ENCODE results near the gene ANKRD62.

The ANKRD62 gene

GRCh38 chr18:12093520-12094257, at the start of gene ANKRD62:
ANKRD62 (plus strand) TSS chr18:12093843; CDS start chr18:12094018, 175 bp downstream.
- DNase-seq = no peak

DNA sequence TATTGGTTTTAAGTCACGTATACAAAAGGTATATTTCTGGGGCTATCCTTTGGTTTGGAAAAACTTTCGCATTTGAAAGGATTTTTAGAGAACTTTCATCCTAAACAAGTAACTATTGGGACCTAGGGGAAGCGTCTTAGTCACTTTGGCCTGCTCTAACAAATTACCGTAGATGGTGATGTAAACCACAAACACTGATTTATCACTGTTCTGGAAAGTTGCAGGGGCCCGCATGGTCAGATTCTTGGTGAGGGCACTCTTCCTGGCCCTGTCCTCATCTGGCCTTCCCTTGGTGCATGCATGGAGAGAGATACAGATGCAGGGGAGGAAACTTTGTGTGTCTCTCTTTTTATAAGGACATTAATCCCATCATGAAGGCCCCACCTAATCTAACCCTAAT, 49.1 kb upstream of the ANKRD62 start:
- no peak for DNase-seq

DNA sequence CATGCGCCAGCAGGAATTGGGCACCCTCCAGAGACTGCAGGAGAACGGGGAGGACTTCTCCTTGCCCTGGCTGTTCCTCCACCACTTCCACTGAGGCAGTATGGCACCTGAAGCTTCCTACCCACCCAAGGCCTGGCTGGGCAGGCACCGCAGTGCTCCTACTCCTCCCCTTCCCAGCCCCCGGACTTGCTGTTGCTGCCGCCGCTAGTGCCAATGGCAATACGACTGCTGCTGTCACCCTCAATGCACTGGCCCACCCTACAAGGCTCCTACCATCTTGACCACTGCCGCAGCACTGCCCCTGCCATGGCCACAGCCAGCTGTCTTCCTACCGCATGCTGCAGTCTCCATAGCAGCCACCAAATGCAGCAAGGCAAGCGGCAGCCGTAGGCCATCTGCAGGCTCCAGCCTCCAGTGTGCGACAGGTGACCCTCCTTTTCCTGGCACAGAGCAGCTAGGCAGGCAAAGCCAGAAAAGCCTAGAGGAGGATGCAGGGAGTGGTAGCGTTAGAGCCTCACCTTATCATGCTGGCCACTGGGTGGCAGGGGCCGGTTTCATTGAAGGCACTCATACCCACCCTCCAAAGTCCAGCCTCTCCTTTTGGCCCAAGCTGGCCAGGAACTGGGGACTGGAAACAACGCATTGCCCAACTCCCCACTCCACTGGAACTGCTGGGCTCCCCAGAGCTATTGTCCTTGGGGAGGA, 47.4 kb upstream of the ANKRD62 start:
- no peak for DNase-seq

DNA sequence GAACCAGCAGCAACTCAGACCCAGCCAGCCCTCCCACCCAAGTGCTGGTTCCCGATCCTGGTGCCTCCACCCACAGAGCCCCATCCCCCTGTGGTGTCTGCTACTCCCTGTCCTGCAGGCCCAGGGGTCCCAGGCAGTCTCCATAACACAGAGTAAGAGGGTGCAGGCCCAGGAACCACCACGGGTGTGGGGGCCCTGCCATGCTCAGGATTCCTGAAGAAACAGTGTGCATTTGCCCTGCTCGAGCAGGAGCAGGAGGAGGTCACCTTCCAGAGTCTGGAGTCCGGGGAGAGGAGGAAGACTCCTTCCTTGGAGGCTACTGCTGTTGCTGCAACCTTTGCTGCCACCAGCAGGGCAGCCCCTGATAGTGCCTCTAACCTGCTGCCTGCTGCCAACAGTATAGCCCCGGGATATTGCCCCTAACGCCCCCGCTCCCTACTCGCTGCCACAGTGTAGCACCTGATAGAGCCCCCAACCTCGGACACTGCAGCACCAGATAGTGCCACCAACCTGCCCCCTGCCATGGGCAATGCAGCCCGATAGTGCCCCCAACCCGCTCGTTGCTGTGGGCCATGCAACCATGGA, 46.8 kb upstream of the ANKRD62 start:
- DNase-seq = no peak

- no peak for DNase-seq
These were observed 45.4 kb upstream of the ANKRD62 start for GRCh38 chr18:12048010-12048826.

GRCh38 chr18:12048827-12049175, 44.8 kb upstream of the ANKRD62 start:
- DNase-seq = no peak

DNA sequence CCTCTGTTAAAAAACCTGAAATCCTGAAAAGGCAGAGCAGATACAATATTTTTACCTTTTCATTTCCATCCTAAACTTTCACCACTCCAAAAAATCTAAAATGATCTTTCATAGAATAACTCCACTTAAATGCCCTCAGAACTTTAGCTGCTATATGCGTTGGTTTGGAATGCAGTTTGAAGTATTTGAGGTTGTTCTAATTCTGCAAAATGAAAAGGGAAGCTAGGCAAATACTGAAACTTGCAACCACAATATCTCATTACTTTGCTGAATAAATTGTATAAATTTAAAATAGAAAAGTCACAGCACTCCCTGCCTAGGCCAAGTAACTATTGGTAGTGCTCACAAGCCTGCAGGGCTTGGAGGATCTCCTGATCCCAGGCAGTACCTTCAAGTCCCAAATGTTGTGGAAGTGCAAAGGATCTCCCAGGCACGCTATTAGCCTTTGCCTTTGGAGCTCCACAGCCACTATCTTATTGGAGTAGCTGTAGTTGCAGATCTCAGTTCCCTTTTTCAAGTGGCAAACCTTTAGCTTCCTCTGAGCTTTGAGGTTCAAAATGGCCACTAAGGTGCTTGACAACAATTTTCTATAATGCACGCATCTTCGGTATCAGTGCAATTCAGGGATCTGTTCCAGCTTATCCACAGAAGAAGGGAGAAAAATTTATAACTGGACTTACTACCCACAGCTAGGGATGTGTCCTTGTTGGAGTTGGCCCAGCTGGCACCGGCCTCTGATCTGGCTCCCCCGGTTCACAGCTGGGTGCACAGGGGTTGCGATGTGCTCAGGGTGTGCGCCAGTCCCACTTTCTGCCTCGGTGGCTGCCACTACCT, 43.4 kb upstream of the ANKRD62 start:
- no peak for DNase-seq

DNA sequence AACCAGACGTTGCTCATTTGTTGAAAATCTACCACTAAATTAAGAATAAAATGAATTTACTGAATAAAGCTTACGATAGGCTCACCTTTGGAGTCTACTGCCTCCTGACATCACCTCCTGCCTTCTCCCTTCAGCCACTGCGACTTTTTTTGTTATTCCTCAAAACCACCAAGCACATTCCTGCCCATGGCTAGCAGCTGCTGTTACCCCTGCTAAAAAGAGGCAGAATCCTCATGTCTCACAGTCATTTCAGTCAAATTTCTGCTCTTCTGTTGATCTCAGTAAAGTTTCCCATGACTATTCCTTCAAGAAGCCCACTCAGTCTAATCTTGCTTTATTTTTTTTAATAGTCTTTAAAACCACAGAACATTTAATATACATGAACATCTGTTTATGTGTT, 40.8 kb upstream of the ANKRD62 start:
- DNase-seq = no peak

DNA sequence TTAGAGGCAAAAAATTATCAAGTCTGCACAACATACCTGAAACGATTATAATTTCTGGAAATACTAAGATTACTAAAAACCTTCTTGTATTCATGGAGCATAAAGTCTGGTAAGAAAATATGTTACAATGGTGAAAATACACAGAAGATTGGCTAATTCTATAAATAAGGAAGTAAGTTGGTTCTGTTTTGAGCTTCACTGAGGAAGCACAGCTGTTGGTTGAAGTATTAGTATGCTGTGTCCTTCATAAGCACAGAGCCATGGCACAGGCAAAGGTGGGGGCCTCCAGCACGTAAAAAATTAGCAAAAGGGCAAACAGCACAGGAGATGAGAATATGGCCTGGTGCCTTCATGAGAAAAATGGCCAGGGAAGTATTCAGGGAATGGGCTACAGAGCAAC, 40.4 kb upstream of the ANKRD62 start:
- DNase-seq = no peak

GRCh38 chr18:12056034-12056883, 37.4 kb upstream of the ANKRD62 start:
- DNase-seq = no peak

GRCh38 chr18:12056884-12057402, 36.7 kb upstream of the ANKRD62 start:
- DNase-seq = no peak

- no peak for DNase-seq
These were observed 36.1 kb upstream of the ANKRD62 start for GRCh38 chr18:12057419-12058039.

- no peak for DNase-seq
These were observed 34.1 kb upstream of the ANKRD62 start for GRCh38 chr18:12059334-12060181.

DNA sequence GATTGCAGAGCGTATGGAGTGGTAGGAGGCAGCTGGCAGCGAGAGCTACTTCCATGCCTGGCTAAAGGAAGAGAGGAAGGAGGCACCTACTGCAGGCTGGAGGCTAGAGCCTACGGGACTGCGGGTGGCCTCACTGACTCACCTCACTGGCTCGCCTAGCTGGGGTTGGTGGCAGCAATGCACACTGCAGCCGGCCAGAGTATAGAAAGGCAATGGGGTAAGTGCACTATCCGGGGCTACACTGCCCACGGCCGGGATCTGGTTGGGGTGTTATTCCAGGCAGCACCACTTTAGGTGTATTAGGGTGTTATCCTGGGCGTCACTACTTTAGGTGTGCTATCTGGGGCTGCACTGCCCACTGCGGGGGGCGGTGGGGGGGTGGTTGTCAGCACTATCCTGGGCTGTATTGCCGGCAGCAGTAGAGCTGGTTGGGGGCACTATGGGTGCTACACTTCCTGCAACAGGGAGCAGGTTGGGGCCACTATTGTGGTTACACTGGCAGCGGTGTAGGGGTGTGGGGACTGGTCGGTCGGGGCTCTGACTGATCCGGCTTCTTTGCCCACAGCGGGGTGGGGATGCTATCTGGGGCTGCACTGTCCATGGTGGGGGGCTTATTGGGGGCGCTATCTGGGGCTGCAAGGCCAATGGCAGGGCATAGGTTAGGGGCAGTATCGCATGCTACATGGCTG, 33.3 kb upstream of the ANKRD62 start:
- DNase-seq = no peak

DNA sequence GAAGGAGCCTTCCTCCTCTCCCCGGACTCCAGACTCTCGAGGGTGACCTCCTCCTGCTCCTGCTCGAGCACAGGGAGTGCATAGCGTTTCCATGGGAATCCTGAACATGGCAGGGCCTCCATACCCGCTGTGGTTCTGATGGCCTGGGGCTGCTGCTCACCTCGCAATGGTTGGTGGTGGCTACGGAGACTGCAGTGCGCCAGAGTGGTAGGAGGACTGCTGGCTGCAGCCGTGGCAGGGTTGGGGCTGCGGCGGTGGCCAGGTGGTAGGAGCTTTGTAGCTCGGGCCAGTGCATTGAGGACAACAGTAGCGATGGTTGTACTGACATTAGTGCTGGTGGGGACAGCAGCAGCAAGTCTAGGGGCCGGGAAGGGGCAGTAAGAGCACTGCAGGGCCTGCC, 32.0 kb upstream of the ANKRD62 start:
- DNase-seq = no peak

- DNase-seq = no peak
These were observed 30.7 kb upstream of the ANKRD62 start for GRCh38 chr18:12062974-12063373.

GRCh38 chr18:12064086-12064763, 29.4 kb upstream of the ANKRD62 start:
- DNase-seq = no peak

- no peak for DNase-seq
These were observed 28.2 kb upstream of the ANKRD62 start for GRCh38 chr18:12065397-12065796.

Data from C1 segment of cervical spinal cord (tissue), 14 donors.